HCT116 (cell line): ENCODE data around the gene DBNDD2. TPM values are rescaled to one million over a fixed set of nuclear protein-coding genes. Genes with fewer than 3 reads are reported as not detected.

ENCODE experiments used
- ATAC-seq: fragments of 200-7000 bp; cut with Tn5 transposase; 2 replicates; pipeline ENCODE4 v1.9.1; 2020; ENCODE audit warnings: mild to moderate bottlenecking, moderate library complexity
- BruUV-seq: library from RNA; stranded (reverse); fragments of 400-500 nt; replicated peaks from 2 replicates; lab custom pipeline; 2021; lab: Mats Ljungman, UMichigan
- CTCF ChIA-PET: fragments of 300-600 bp; sonication (Branson Sonifier 250); formaldehyde crosslinking; loops from one replicate; lab custom pipeline; 2021; ENCODE audit warnings: antibody characterized with exemption; lab: Charles Lee
- POLR2A ChIA-PET: fragments of 300-600, 350-600 bp; sonication (Branson Sonifier 250); formaldehyde crosslinking; loops from one replicate; lab custom pipeline; 2021; ENCODE audit warnings: antibody characterized with exemption; lab: Charles Lee
- RAD21 ChIA-PET, 2 experiments: fragments of 300-600 bp; sonication (Branson Sonifier 250); formaldehyde crosslinking; loops; one replicate each; lab custom pipeline; 2023; ENCODE audit warnings: low total read pairs in 2 of 2; ENCODE audit not compliant: uncharacterized antibody in 2 of 2, unreplicated experiment in 2 of 2, low non-redundant PET in 1 of 2; lab: Charles Lee
- DNase-seq: peaks from one replicate; pipeline ENCODE4 v3.0.0-alpha.2; 2010; ENCODE audit warnings: low read depth, low spot score
- H2AFZ ChIP-seq: fragments of 200-600 bp; shearing (Covaris generic), sonication (generic); 2 replicates; pipeline ENCODE4 v1.6.1; 2017; ENCODE audit warnings: low read depth, mixed run types, mixed read lengths, antibody characterized with exemption, low read length; ENCODE audit not compliant: poor library complexity, severe bottlenecking
- H3K27ac ChIP-seq: 2 replicates; pipeline ENCODE4 v1.5.1; 2012; ENCODE audit warnings: low read depth, low read length
- H3K27me3 ChIP-seq: fragments of 200-600 bp; sonication (generic); 2 replicates; pipeline ENCODE4 v1.6.1; 2016; ENCODE audit warnings: mixed run types, low read length, mixed read lengths; ENCODE audit not compliant: insufficient read depth
- H3K36me3 ChIP-seq, 2 experiments: fragments of 200-500 bp in 1 of 2; fragments of 200-600 bp in 1 of 2; sonication (Bioruptor generic) in 1 of 2; sonication (generic) in 1 of 2; 2 replicates each; pipeline versions ENCODE4 v1.5.1 to v1.6.1; 2014 to 2016; ENCODE audit warnings: low read length in 2 of 2, inconsistent platforms in 1 of 2, mixed read lengths in 1 of 2, mixed run types in 1 of 2; ENCODE audit not compliant: insufficient read depth in 2 of 2, control insufficient read depth in 1 of 2
- H3K4me1 ChIP-seq, 2 experiments: fragments of 200-600 bp in 1 of 2; sonication (generic) in 1 of 2; 2 replicates each; pipeline versions ENCODE4 v1.5.1 to v1.6.1; 2012 to 2017; ENCODE audit warnings: low read length in 2 of 2, inconsistent platforms in 1 of 2, mild to moderate bottlenecking in 1 of 2, mixed read lengths in 1 of 2, mixed run types in 1 of 2, moderate library complexity in 1 of 2; ENCODE audit not compliant: insufficient read depth in 2 of 2, control insufficient read depth in 1 of 2
- H3K4me2 ChIP-seq: fragments of 200-600 bp; sonication (generic); 2 replicates; pipeline ENCODE4 v1.6.1; 2017; ENCODE audit warnings: mixed run types, low read length, mixed read lengths
- H3K4me3 ChIP-seq, 2 experiments: fragments of 200-600 bp in 1 of 2; sonication (generic) in 1 of 2; replicated peaks in 1 of 2; 2 replicates each; pipeline ENCODE4 v1.5.1; 2011 to 2016; ENCODE audit warnings: low read length in 2 of 2, control low read depth in 1 of 2, low read depth in 1 of 2, mild to moderate bottlenecking in 1 of 2, mixed read lengths in 1 of 2, mixed run types in 1 of 2
- H3K79me2 ChIP-seq: fragments of 200-600 bp; sonication (generic); 2 replicates; pipeline ENCODE4 v1.6.1; 2017; ENCODE audit warnings: mild to moderate bottlenecking, mixed run types, low read length, moderate library complexity, mixed read lengths; ENCODE audit not compliant: insufficient read depth
- H3K9ac ChIP-seq: fragments of 200-600 bp; sonication (generic); 2 replicates; pipeline ENCODE4 v1.6.1; 2016; ENCODE audit warnings: low read length, mixed read lengths
- H3K9me2 ChIP-seq: fragments of 200-600 bp; sonication (generic), shearing (Covaris generic); 2 replicates; pipeline ENCODE4 v1.6.1; 2017; ENCODE audit warnings: mixed run types, mild to moderate bottlenecking, moderate library complexity; ENCODE audit not compliant: insufficient read depth
- H3K9me3 ChIP-seq, 2 experiments: fragments of 200-500 bp in 1 of 2; fragments of 200-600 bp in 1 of 2; sonication (Bioruptor generic) in 1 of 2; sonication (generic) in 1 of 2; 2 replicates each; pipeline ENCODE4 v1.6.1; 2014 to 2017; ENCODE audit warnings: low read length in 2 of 2, mixed read lengths in 2 of 2, inconsistent platforms in 1 of 2, low read depth in 1 of 2, mild to moderate bottlenecking in 1 of 2, mixed run types in 1 of 2, moderate library complexity in 1 of 2; ENCODE audit not compliant: control insufficient read depth in 1 of 2, insufficient read depth in 1 of 2
- H4K20me1 ChIP-seq: fragments of 200-600 bp; sonication (generic), shearing (Covaris generic); 2 replicates; pipeline ENCODE4 v1.6.1; 2017; ENCODE audit warnings: mixed run types, mild to moderate bottlenecking, moderate library complexity; ENCODE audit not compliant: insufficient read depth
- ATF3 ChIP-seq: IDR thresholded peaks from 2 replicates; pipeline ENCODE4 v1.6.1; 2012
- CBX3 ChIP-seq: IDR thresholded peaks from 2 replicates; pipeline ENCODE4 v1.6.1; 2012; ENCODE audit warnings: low read depth
- CEBPB ChIP-seq: IDR thresholded peaks from 2 replicates; pipeline ENCODE4 v1.6.1; 2012; ENCODE audit warnings: low read depth
- ELF1 ChIP-seq: IDR thresholded peaks from 2 replicates; pipeline ENCODE4 v1.6.1; 2012; ENCODE audit warnings: low read depth, borderline replicate concordance
- EZH2 ChIP-seq: fragments of 200-600 bp; sonication (generic); IDR thresholded peaks from 2 replicates; pipeline ENCODE4 v1.6.1; 2017; ENCODE audit warnings: antibody characterized with exemption, mixed run types
- EZH2phosphoT487 ChIP-seq: fragments of 200-600 bp; IDR thresholded peaks from 2 replicates; pipeline ENCODE4 v1.6.1; 2018; ENCODE audit warnings: antibody characterized with exemption, borderline replicate concordance
- REST ChIP-seq: IDR thresholded peaks from 2 replicates; pipeline ENCODE4 v1.6.1; 2012; ENCODE audit warnings: low read depth
- SIN3A ChIP-seq: IDR thresholded peaks from 2 replicates; pipeline ENCODE4 v1.6.1; 2012; ENCODE audit warnings: low read depth
- YY1 ChIP-seq: IDR thresholded peaks from 2 replicates; pipeline ENCODE4 v1.6.1; 2011; ENCODE audit warnings: low read length, low read depth, moderate library complexity, mild to moderate bottlenecking; ENCODE audit not compliant: insufficient replicate concordance; ENCODE audit errors: extremely low read depth
- ZBTB33 ChIP-seq: IDR thresholded peaks from 2 replicates; pipeline ENCODE4 v1.6.1; 2011; ENCODE audit warnings: mild to moderate bottlenecking, low read length, moderate library complexity; ENCODE audit not compliant: insufficient replicate concordance; ENCODE audit errors: extremely low read depth
- ZFX ChIP-seq: fragments of 450-650 bp; IDR thresholded peaks from 2 replicates; pipeline ENCODE4 v1.6.1; 2017
- ZNF274 ChIP-seq: fragments of 200-500 bp; sonication (Bioruptor generic); IDR thresholded peaks from 2 replicates; pipeline ENCODE4 v1.6.1; 2014; ENCODE audit warnings: mild to moderate bottlenecking, low read depth, low read length, inconsistent platforms
- intact Hi-C: fragments of 100-400 bp; cut with micrococcal nuclease; formaldehyde crosslinking; loops from 2 replicates; pipeline ENCODE4 v1.10.0; 2022
- total RNA-seq: library from RNA; stranded (reverse); gene quantifications from one replicate; pipeline ENCODE4 v1.2.1, GENCODE V29; 2021; ENCODE audit not compliant: unreplicated experiment

DBNDD2 gene
- total RNA-seq, 1 experiment from 2014 or later: 44.2 TPM

GRCh38 chr20:45374101-45374467 is 34.0 kb upstream of the DBNDD2 start:
- TF ChIP-seq EZH2phosphoT487: no peak
- no TSS peak for BruUV-seq
- Histone ChIP-seq H3K27ac (no peak overlapping the region), H3K9me2 (no peaks in the 10 kb centered on the region), H4K20me1 (no peaks in the 10 kb centered on the region), H3K36me3 (no peaks in the 10 kb centered on the region), H3K9ac (no peak overlapping the region), H3K79me2 (no peaks in the 10 kb centered on the region), H2AFZ (no peak overlapping the region), H3K9me3 (no peaks in the 10 kb centered on the region), H3K4me3 (no peak overlapping the region), H3K27me3 (no peaks in the 10 kb centered on the region), H3K4me2 (peak overlapping the region; percentile 58), H3K4me1 (peaks cover 0 to 19% of the 10 kb centered on the region in 2 experiments; a peak in 2 of 4 replicates)
- no peak for ATAC-seq
- DNase-seq: no peak
- CTCF ChIA-PET: interaction anchor here (1.0 to 8.3 kb wide), 22 partner anchors 8 to 397 kb away, joined by 3 to 61 read pairs (median 4); partner anchors contain the start of genes PIGT and SYS1
- intact Hi-C loops: loop anchor here (1.0 to 2.0 kb wide), 3 partner anchors 42 to 397 kb away; partner anchors contain the start of gene PIGT
- POLR2A ChIA-PET: interaction anchor here (0.8 to 2.2 kb wide), 4 partner anchors 10 to 63 kb away, joined by 3 to 9 read pairs (median 4); partner anchors contain the start of gene SYS1
- RAD21 ChIA-PET: interaction anchor here in 1 of 2 experiments (1.5 to 2.1 kb wide), 2 partner anchors 54 to 63 kb away, joined by 4 to 16 read pairs; no protein-coding TSS in a partner anchor

GRCh38 chr20:45374966-45375365 is 33.1 kb upstream of the DBNDD2 start:
- TF ChIP-seq ZFX: no peak
- TF ChIP-seq ATF3: no peak
- no peak for TF ChIP-seq REST
- TF ChIP-seq ZNF274: no peak
- TF ChIP-seq CBX3: no peak
- no peak for TF ChIP-seq ZBTB33
- no peak for TF ChIP-seq YY1
- TF ChIP-seq EZH2: no peak
- TF ChIP-seq CEBPB: no peak
- TF ChIP-seq EZH2phosphoT487: no peak
- TF ChIP-seq ELF1: no peak
- TF ChIP-seq SIN3A: no peak
- RAD21 ChIA-PET: interaction anchor here in 1 of 2 experiments (2.1 kb wide), 1 partner anchor 62 kb away, joined by 16 read pairs; no protein-coding TSS in a partner anchor
- intact Hi-C loops: loop anchor here (1.0 to 2.0 kb wide), 3 partner anchors 41 to 396 kb away; partner anchors contain the start of gene PIGT
- CTCF ChIA-PET: interaction anchor here (1.6 to 8.3 kb wide), 3 partner anchors 12 to 62 kb away, joined by 10 to 61 read pairs (median 22); partner anchors contain the start of gene SYS1
- Histone ChIP-seq H4K20me1 (no peaks in the 10 kb centered on the region), H3K9me3 (no peaks in the 10 kb centered on the region), H3K79me2 (no peaks in the 10 kb centered on the region), H3K27ac (no peak overlapping the region), H3K9ac (no peak overlapping the region), H3K4me3 (no peak overlapping the region), H2AFZ (no peak overlapping the region), H3K4me1 (peaks cover 0 to 20% of the 10 kb centered on the region in 2 experiments; a peak in 2 of 4 replicates), H3K4me2 (no peak overlapping the region), H3K27me3 (no peaks in the 10 kb centered on the region), H3K36me3 (no peaks in the 10 kb centered on the region), H3K9me2 (no peaks in the 10 kb centered on the region)
- BruUV-seq: no TSS peak
- no peak for ATAC-seq
- POLR2A ChIA-PET: interaction anchor here (1.6 kb wide), 1 partner anchor 31 kb away, joined by 4 read pairs; no protein-coding TSS in a partner anchor
- no peak for DNase-seq
